ENCODE data around the gene UXS1. TPM values are rescaled to one million over a fixed set of nuclear protein-coding genes. Genes with fewer than 3 reads are reported as not detected.

The UXS1 gene
- total RNA-seq, 4 donors from 2014 or later, result 31.0 to 42.4 (median 36.8) TPM

DNA sequence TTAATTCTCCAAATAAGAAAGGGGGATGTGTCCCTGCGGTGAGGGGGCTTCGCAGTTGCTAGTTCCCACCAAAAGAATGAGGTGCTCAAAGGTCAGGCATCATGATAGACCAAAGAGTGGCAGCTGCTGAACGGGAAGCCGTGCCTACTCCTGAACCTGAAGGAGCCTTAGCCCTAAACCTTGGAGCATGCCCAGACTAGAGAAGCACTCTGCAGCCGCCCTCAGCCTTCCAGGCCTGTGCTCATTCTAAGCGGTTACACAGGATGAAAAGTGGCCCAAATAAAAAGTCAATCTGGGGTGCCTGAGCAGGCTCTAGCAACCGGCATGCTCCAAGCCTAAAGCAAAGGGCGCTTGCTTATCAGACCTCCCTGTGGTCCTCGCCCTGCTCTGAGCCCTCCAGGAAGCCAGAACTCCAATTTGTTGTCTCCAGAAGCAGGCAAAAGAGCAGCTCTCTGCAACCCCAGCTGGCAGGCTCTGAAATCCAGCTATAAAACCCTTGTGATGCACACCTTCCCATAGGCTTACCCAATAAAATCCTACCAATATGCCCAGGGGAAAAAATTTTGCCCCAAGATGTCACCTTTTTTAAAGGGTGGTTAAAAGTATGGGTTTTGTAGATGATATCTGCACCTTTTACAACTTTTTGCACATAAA, 17.5 kb downstream of the UXS1 start:
- no peak overlapping the region for H3K4me3 ChIP-seq
- no peak overlapping the region for H3K27ac ChIP-seq (replicated peaks in 1 of 4)
- intact Hi-C loops (cut with DNase I), result no loop called here
- H3K4me1 ChIP-seq, result peaks cover 6 to 33% (median 24%) of the 10 kb centered on the region in 4 donors
- WGBS, result 83% methylated on average over 6 of the region's 9 CpGs
- no peaks in the 10 kb centered on the region for H3K36me3 ChIP-seq
- DNase-seq (ENCODE audit: extremely low spot score), result no peak
- no peaks in the 10 kb centered on the region for H3K27me3 ChIP-seq
- TF ChIP-seq EP300 (IDR thresholded peaks at IDR 0.05), result no peak
- TF ChIP-seq POLR2A (IDR thresholded peaks at IDR 0.05; ENCODE audit: low read depth), result no peak
- TF ChIP-seq POLR2AphosphoS5 (IDR thresholded peaks at IDR 0.05), result no peak
- TF ChIP-seq, protein P1, sequence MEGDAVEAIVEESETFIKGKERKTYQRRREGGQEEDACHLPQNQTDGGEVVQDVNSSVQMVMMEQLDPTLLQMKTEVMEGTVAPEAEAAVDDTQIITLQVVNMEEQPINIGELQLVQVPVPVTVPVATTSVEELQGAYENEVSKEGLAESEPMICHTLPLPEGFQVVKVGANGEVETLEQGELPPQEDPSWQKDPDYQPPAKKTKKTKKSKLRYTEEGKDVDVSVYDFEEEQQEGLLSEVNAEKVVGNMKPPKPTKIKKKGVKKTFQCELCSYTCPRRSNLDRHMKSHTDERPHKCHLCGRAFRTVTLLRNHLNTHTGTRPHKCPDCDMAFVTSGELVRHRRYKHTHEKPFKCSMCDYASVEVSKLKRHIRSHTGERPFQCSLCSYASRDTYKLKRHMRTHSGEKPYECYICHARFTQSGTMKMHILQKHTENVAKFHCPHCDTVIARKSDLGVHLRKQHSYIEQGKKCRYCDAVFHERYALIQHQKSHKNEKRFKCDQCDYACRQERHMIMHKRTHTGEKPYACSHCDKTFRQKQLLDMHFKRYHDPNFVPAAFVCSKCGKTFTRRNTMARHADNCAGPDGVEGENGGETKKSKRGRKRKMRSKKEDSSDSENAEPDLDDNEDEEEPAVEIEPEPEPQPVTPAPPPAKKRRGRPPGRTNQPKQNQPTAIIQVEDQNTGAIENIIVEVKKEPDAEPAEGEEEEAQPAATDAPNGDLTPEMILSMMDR (IDR thresholded peaks at IDR 0.05), result no peak
- no peaks in the 10 kb centered on the region for H3K9me3 ChIP-seq

DNA sequence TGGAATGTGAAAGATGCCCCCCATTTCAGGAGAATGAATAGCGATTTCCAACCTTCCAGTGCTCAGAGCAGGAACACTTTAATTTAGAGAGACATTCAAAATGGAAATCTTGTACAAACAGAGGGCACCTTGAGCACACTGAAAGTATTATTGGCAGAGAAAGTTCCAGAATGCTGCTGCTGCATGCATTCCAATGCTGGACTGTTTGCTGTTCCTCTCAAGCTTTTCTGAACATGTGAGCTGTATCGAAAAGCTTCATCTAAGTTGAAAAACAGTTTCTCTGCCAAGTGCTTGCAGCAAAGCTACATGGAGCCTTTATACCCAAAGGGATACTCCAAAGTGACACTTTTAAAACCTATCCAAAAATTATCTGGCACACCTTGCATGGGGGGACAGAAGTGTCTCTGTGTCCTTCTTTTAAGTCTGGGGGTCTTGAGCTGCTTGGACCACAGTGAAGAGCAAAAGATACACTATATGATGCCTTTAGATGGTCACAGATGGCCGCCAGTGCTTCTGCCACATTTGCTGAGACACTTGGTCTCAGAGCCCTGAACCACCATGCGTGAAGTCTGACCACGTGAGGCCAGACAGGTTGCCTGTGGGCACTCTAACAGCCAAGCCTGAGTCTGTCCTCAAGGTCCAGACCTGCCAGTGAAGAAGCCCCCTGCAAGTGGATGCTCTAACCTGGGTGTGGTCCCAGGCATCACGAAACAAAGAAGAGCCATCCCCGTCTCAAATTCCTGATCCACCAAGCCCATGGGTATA, 18.8 kb downstream of the UXS1 start:
- H3K9me3 ChIP-seq, result no peaks in the 10 kb centered on the region
- intact Hi-C loops (cut with DNase I), result no loop called here
- WGBS, result 84% methylated on average over 6 of the region's 7 CpGs
- H3K36me3 ChIP-seq, result no peaks in the 10 kb centered on the region
- H3K27me3 ChIP-seq, result no peaks in the 10 kb centered on the region
- peaks cover 6 to 33% (median 24%) of the 10 kb centered on the region in 4 donors for H3K4me1 ChIP-seq
- DNase-seq (ENCODE audit: extremely low spot score), result no peak
- no peak overlapping the region for H3K4me3 ChIP-seq
- no peak overlapping the region for H3K27ac ChIP-seq (replicated peaks in 1 of 4)
- TF ChIP-seq POLR2A (IDR thresholded peaks at IDR 0.05; ENCODE audit: low read depth) (no peak), POLR2AphosphoS5 (IDR thresholded peaks at IDR 0.05) (no peak), EP300 (IDR thresholded peaks at IDR 0.05) (no peak)
- TF ChIP-seq, protein P1 (IDR thresholded peaks at IDR 0.05), result no peak

DNA sequence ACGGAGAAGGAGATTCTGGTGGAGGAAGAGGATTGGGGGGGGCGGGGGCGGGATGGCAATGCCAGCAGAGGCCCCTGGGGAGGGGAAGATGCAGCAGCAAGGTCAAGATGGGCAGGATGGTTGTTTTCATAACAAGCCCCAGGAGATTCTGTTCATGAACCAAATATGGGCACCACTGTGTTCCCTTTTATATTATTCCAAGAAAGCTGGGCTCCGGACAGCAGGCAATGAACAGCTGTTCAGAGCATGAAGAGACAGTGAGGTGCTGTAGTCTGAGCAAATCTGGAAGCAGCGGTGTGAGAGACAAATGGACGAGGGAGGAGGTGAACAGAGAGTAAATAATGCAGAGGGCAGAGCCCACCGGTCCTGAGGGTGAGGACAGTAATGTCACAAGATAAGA, 20.0 kb downstream of the UXS1 start:
- no peak overlapping the region for H3K4me3 ChIP-seq
- DNase-seq (ENCODE audit: extremely low spot score), result no peak
- H3K27ac ChIP-seq (replicated peaks in 1 of 4), result no peak overlapping the region
- no peak for TF ChIP-seq POLR2AphosphoS5 (IDR thresholded peaks at IDR 0.05)
- peaks cover 6 to 33% (median 24%) of the 10 kb centered on the region in 4 donors for H3K4me1 ChIP-seq
- no peaks in the 10 kb centered on the region for H3K36me3 ChIP-seq
- H3K27me3 ChIP-seq, result no peaks in the 10 kb centered on the region
- intact Hi-C loops (cut with DNase I), result no loop called here
- no peaks in the 10 kb centered on the region for H3K9me3 ChIP-seq
- 69% methylated on average over 7 of the region's 7 CpGs for WGBS

DNA sequence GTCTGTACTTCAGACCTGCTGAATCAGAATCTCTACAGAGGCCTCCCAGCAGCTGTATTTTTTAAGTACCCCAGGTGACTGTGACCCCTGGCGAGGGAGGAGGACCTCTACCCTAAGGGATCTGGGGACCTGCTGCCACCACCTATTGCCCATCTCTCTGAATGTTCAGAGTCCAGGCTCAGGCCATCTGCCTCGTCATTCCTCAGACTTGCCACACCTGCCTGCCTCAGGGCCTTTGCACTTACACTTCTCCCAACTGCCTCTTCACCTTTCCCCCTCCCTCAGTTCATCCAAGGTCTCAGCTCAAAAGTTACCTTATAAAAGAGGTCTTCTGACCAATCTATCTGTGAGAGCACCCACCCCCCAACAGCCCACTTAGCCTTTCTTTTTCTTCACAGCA, 21.5 kb downstream of the UXS1 start:
- no peak for DNase-seq (ENCODE audit: extremely low spot score)
- H3K4me3 ChIP-seq, result no peak overlapping the region
- 91% methylated on average over 2 of the region's 2 CpGs for WGBS

DNA sequence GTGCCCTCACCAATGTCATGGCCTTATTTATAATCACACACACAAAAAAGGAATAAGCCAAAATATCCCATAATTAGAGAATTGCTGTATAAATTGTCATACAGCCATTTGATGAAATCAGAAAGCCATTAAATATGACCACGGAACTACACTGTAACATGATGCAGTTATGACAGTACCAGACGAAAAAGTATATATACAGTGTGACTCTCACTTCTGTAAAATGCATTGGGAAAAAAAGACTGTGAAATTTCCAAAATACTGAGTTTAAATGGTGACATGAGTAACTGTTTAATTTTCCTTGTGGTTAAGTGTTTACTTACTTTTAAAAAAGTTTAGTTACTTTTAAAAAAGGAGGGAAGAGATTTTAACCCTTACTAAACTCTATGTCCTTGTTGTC, 25.4 kb downstream of the UXS1 start:
- Histone ChIP-seq H3K27ac (replicated peaks in 1 of 4) (no peak overlapping the region), H3K4me3 (no peak overlapping the region), H3K9me3 (no peaks in the 10 kb centered on the region), H3K4me1 (peaks cover 0 to 5% (median 3%) of the 10 kb centered on the region in 4 donors), H3K36me3 (no peaks in the 10 kb centered on the region), H3K27me3 (no peaks in the 10 kb centered on the region)
- DNase-seq (ENCODE audit: extremely low spot score), result no peak
- TF ChIP-seq POLR2AphosphoS5 (IDR thresholded peaks at IDR 0.05) (no peak), EP300 (IDR thresholded peaks at IDR 0.05) (no peak), POLR2A (IDR thresholded peaks at IDR 0.05; ENCODE audit: low read depth) (no peak)
- TF ChIP-seq, protein P1 (IDR thresholded peaks at IDR 0.05), result no peak
- intact Hi-C loops (cut with DNase I), result no loop called here
- WGBS, result 81% methylated on average over 2 of the region's 2 CpGs

More for the DNA sequence above, 21.5 kb downstream of the UXS1 start:
- H3K4me1 ChIP-seq, result peaks cover 6 to 33% (median 24%) of the 10 kb centered on the region in 4 donors
- H3K36me3 ChIP-seq, result no peaks in the 10 kb centered on the region
- H3K27me3 ChIP-seq, result no peaks in the 10 kb centered on the region
- H3K27ac ChIP-seq (replicated peaks in 1 of 4), result no peak overlapping the region
- TF ChIP-seq POLR2AphosphoS5 (IDR thresholded peaks at IDR 0.05) (no peak), EP300 (IDR thresholded peaks at IDR 0.05) (no peak), POLR2A (IDR thresholded peaks at IDR 0.05; ENCODE audit: low read depth) (no peak)
- TF ChIP-seq, protein P1 (IDR thresholded peaks at IDR 0.05), result no peak
- H3K9me3 ChIP-seq, result no peaks in the 10 kb centered on the region
- intact Hi-C loops (cut with DNase I), result no loop called here
